HEK293T (cell line): ENCODE measurements around the gene LRIT2.
"Not testable (repeated sequence)": the region's sequence is repeated elsewhere in the genome, so short reads cannot be mapped to it uniquely, and the experiment has no call there.

Experiments used
- CTCF ChIA-PET: fragments of 350-600 bp; formaldehyde crosslinking; extraction: SDS; loops from one replicate; lab custom pipeline; 2021; ENCODE audit warnings: antibody characterized with exemption, inconsistent platforms; lab: Yijun Ruan, JAX
- POLR2A ChIA-PET: fragments of 350-600 bp; formaldehyde crosslinking; extraction: SDS; loops from one replicate; lab custom pipeline; 2020; ENCODE audit warnings: antibody characterized with exemption, inconsistent platforms; lab: Yijun Ruan, JAX
- DNase-seq: peaks from one replicate; pipeline ENCODE4 v3.0.0; 2012; ENCODE audit warnings: mixed read lengths; ENCODE audit errors: extremely low spot score
- ARNT ChIP-seq: fragments of 450-650 bp; IDR thresholded peaks from 2 replicates; pipeline ENCODE4 v1.6.1; 2017; ENCODE audit warnings: mild to moderate bottlenecking
- BHLHE40 ChIP-seq: fragments of 450-650 bp; IDR thresholded peaks from 2 replicates; pipeline ENCODE4 v1.6.1; 2016; ENCODE audit warnings: mild to moderate bottlenecking, moderate library complexity, borderline replicate concordance
- CTBP1 ChIP-seq: fragments of 450-650 bp; IDR thresholded peaks from 2 replicates; pipeline ENCODE4 v1.6.1; 2016; ENCODE audit warnings: borderline replicate concordance
- ELF4 ChIP-seq: fragments of 450-650 bp; IDR thresholded peaks from 2 replicates; pipeline ENCODE4 v1.6.1; 2017; ENCODE audit warnings: antibody characterized with exemption
- FOXA1 ChIP-seq: fragments of 450-650 bp; IDR thresholded peaks from 2 replicates; pipeline ENCODE4 v1.6.1; 2016; ENCODE audit warnings: mild to moderate bottlenecking
- FOXK2 ChIP-seq: fragments of 450-650 bp; IDR thresholded peaks from 2 replicates; pipeline ENCODE4 v1.6.1; 2016; ENCODE audit warnings: mild to moderate bottlenecking
- FOXM1 ChIP-seq: fragments of 450-650 bp; IDR thresholded peaks from 2 replicates; pipeline ENCODE4 v1.6.1; 2017; ENCODE audit warnings: mild to moderate bottlenecking, borderline replicate concordance
- HDGF ChIP-seq: fragments of 450-650 bp; IDR thresholded peaks from 2 replicates; pipeline ENCODE4 v1.6.1; 2017; ENCODE audit warnings: antibody characterized with exemption, borderline replicate concordance
- L3MBTL2 ChIP-seq: fragments of 450-650 bp; conservative IDR thresholded peaks from 2 replicates; pipeline ENCODE4 v1.6.1; 2016; ENCODE audit warnings: mild to moderate bottlenecking
- LEF1 ChIP-seq: fragments of 450-650 bp; IDR thresholded peaks from 2 replicates; pipeline ENCODE4 v1.6.1; 2017; ENCODE audit warnings: mild to moderate bottlenecking, borderline replicate concordance
- NFRKB ChIP-seq: fragments of 450-650 bp; IDR thresholded peaks from 2 replicates; pipeline ENCODE4 v1.6.1; 2016; ENCODE audit warnings: mild to moderate bottlenecking, moderate library complexity
- SP1 ChIP-seq: fragments of 450-650 bp; IDR thresholded peaks from 2 replicates; pipeline ENCODE4 v1.6.1; 2017
- SUZ12 ChIP-seq: fragments of 450-650 bp; IDR thresholded peaks from 2 replicates; pipeline ENCODE4 v1.6.1; 2016; ENCODE audit warnings: mild to moderate bottlenecking
- TARDBP ChIP-seq: fragments of 450-650 bp; IDR thresholded peaks from 2 replicates; pipeline ENCODE4 v1.6.1; 2016
- ZNF384 ChIP-seq: fragments of 450-650 bp; IDR thresholded peaks from 2 replicates; pipeline ENCODE4 v1.6.1; 2016

The LRIT2 gene

GRCh38 chr10:84176836-84177474, 48.4 kb downstream of the LRIT2 start:
- ChIA-PET POLR2A (no interaction called here), CTCF (no interaction called here)
- TF ChIP-seq BHLHE40, result no peak
- TF ChIP-seq SP1, result no peak
- no peak for TF ChIP-seq ELF4
- no peak for TF ChIP-seq SUZ12
- no peak for TF ChIP-seq HDGF
- no peak for TF ChIP-seq FOXK2
- TF ChIP-seq L3MBTL2, result no peak
- no peak for TF ChIP-seq LEF1
- no peak for TF ChIP-seq FOXM1
- DNase-seq, result no peak

GRCh38 chr10:84176351-84176750, 49.0 kb downstream of the LRIT2 start:
- DNase-seq, result no peak
- TF ChIP-seq ELF4 (no peak), CTBP1 (no peak), SUZ12 (no peak), FOXK2 (no peak)
- POLR2A ChIA-PET, result no interaction called here
- CTCF ChIA-PET, result no interaction called here

GRCh38 chr10:84175436-84175835, 49.9 kb downstream of the LRIT2 start:
- TF ChIP-seq SUZ12 (no peak), FOXA1 (no peak), SP1 (no peak), HDGF (no peak), TARDBP (no peak), ARNT (no peak), FOXK2 (no peak), ELF4 (no peak)
- no peak for DNase-seq
- POLR2A ChIA-PET, result no interaction called here
- CTCF ChIA-PET, result no interaction called here

GRCh38 chr10:84173501-84173929, 51.8 kb downstream of the LRIT2 start, which contains the start of gene GPR15LG:
Gene GPR15LG (plus strand): TSS chr10:84173801. CDS start chr10:84173852, 51 bp downstream.
- TF ChIP-seq BHLHE40, result no peak
- no peak for TF ChIP-seq ELF4
- DNase-seq, result no peak
- CTCF ChIA-PET, result no interaction called here
- POLR2A ChIA-PET, result no interaction called here

GRCh38 chr10:84172467-84173356, 52.6 kb downstream of the LRIT2 start:
- CTCF ChIA-PET, result no interaction called here
- TF ChIP-seq LEF1 (no peak), CTBP1 (no peak), BHLHE40 (no peak), SUZ12 (no peak), ZNF384 (no peak), NFRKB (no peak), SP1 (no peak)
- no peak for DNase-seq
- POLR2A ChIA-PET, result no interaction called here

- POLR2A ChIA-PET, DNase-seq, CTCF ChIA-PET: not testable (repeated sequence)
Measured at GRCh38 chr10:84171700-84172466, 53.5 kb downstream of the LRIT2 start.

- CTCF ChIA-PET, POLR2A ChIA-PET, DNase-seq: not testable (repeated sequence)
Measured at GRCh38 chr10:84171237-84171636, 54.1 kb downstream of the LRIT2 start.
